Measurements from ENCODE around the gene DVL2.
A peak's percentile ranks its signal among the peaks of the same experiment; 100 is the strongest.

DVL2 gene

GRCh38 chr17:7261379-7262191 lies 27.3 kb upstream of the DVL2 start:
- no peak for TF ChIP-seq CTCF (IDR thresholded peaks at IDR 0.05; ENCODE audit: borderline replicate concordance, control extremely low read depth, extremely low read depth, insufficient read depth, missing control alignments)
- in situ Hi-C loops (cut with MboI; ENCODE audit: low sequenced_read_pairs, unreplicated experiment): no loop called here
- peak; percentile 71 for DNase-seq (ENCODE audit: low spot score)

GRCh38 chr17:7260651-7261378 lies 26.5 kb upstream of the DVL2 start:
- in situ Hi-C loops (cut with MboI; ENCODE audit: low sequenced_read_pairs, unreplicated experiment): no loop called here
- TF ChIP-seq CTCF (IDR thresholded peaks at IDR 0.05; ENCODE audit: borderline replicate concordance, control extremely low read depth, extremely low read depth, insufficient read depth, missing control alignments): no peak
- DNase-seq (ENCODE audit: low spot score): peak; percentile 65

- DNase-seq (ENCODE audit: low spot score): no peak
- in situ Hi-C loops (cut with MboI; ENCODE audit: low sequenced_read_pairs, unreplicated experiment): no loop called here
Observed at GRCh38 chr17:7260151-7260550, 25.8 kb upstream of the DVL2 start.

GRCh38 chr17:7259555-7259889 lies 25.2 kb upstream of the DVL2 start:
- DNase-seq (ENCODE audit: low spot score): no peak
- TF ChIP-seq CTCF (IDR thresholded peaks at IDR 0.05; ENCODE audit: borderline replicate concordance, control extremely low read depth, extremely low read depth, insufficient read depth, missing control alignments): no peak
- in situ Hi-C loops (cut with MboI; ENCODE audit: low sequenced_read_pairs, unreplicated experiment): no loop called here

More at GRCh38 chr17:7260151-7260550, 25.8 kb upstream of the DVL2 start:
- TF ChIP-seq CTCF (IDR thresholded peaks at IDR 0.05; ENCODE audit: borderline replicate concordance, control extremely low read depth, extremely low read depth, insufficient read depth, missing control alignments): no peak

- DNase-seq (ENCODE audit: low spot score): no peak
- in situ Hi-C loops (cut with MboI; ENCODE audit: low sequenced_read_pairs, unreplicated experiment): no loop called here
- TF ChIP-seq CTCF (IDR thresholded peaks at IDR 0.05; ENCODE audit: borderline replicate concordance, control extremely low read depth, extremely low read depth, insufficient read depth, missing control alignments): no peak
Observed at GRCh38 chr17:7258731-7259554, 24.6 kb upstream of the DVL2 start.

- in situ Hi-C loops (cut with MboI; ENCODE audit: low sequenced_read_pairs, unreplicated experiment): no loop called here
- no peak for DNase-seq (ENCODE audit: low spot score)
- TF ChIP-seq CTCF (IDR thresholded peaks at IDR 0.05; ENCODE audit: borderline replicate concordance, control extremely low read depth, extremely low read depth, insufficient read depth, missing control alignments): no peak
Observed at GRCh38 chr17:7256766-7257456, 22.6 kb upstream of the DVL2 start.
